ENCODE results near the gene USH1C.

Gene USH1C

DNA sequence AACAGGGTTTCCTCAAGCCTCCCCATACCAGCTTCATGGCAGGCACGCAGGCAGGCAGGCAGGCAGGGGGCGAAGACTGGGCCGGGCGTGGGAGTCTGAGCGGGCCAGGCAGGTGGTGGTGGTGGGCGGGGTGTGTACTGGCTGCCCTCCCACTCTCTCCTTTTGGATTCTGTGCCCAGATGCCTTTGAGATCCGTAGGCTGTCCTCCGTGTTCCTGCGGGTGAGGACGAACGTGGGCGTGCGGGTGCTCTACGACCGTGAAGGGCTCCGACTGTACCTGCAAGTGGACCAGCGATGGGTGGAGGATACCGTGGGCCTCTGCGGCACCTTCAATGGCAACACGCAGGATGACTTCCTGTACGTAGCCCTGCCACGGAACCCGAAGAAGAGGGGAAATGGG is 25.8 kb upstream of the USH1C start:
- no peak for DNase-seq

DNA sequence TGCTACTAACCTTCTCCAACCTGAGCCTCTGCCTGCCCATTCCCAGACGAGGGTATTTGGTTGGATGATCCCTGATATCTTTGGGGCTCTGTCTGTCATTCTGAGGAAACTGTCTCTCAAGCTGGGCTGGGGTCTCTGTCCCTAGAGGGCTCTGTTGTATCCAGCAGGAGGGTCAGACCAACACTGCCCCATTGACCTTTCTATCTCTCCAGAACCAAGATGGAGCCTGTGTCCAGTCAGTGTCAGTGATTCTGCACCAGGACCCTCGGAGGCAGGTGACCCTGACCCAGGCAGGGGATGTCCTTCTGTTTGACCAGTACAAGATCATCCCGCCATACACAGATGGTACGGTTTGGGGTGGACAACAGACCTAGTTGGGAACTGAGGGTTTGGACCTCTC is 24.7 kb upstream of the USH1C start:
- DNase-seq, result no peak

DNA sequence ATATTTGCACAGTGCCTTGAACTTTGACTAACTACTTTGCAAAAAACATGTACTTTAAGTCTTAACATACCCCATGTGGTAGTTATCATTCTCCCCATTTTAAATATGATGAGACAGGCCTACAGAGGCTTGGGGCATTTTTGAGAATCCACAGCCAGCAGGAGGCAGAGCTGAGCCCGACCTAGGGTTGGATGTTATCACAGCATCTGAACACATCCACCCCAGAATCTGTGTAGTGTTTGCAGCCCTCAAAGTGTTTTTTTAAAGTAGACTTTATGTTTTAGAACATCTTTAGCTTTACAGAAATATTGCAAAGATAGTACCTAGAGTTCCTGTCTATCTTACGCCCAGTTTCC is 20.4 kb upstream of the USH1C start:
- no peak for DNase-seq

DNA sequence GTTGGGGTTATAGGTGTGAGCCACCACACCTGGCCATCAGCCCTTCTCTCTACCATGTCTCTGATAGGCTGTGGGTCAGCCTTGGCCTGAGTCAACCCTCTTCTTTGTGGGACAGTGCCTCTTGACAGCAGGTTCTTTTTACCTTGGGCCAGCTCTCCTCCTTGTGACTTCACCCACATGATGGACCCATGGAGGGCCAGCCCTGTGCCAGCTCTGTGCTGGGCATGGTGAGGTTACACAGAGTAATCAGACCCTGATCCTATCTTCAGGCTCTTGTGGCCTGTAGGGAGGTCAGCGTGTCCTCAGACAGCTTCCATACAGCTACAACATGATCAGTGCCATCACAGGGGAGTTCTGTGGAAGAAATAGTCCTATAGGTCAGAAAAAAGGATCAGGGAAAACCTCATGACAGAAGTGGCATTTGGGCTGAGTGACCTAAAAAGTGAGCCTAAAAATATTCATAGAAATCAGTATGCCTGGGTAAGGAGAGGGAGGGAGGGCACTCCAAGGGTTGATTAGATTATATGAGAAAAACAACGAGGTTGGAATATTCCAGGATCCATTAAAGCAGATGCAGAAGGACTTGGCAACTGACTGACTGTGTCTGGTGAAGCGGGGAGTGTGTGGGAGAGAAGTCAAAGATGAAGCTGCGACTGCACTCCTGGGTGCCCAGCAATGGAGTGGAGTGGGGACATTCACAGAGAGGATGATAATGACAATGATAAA is 19.9 kb upstream of the USH1C start:
- DNase-seq, result no peak

DNA sequence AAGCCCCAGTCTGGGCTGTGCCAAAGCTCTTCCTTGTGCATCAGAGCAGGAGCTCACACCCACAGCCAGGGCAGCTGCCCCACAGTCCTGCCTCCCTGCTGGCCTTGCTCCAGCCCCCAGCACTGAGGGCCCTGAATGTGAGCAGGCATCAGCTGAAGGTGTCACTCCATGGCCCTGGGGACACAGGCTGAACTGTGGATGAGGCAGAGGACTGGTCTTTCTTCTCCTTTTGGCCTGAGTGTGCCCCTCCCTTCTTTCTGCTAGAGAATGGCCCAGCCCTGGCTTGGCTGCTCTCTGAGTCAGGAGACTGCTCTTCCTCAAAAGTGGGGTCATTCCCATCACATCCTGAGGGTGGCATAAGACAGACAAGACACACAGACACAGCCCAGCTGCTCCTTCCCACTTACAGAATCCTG is 19.0 kb upstream of the USH1C start:
- DNase-seq, result no peak

DNA sequence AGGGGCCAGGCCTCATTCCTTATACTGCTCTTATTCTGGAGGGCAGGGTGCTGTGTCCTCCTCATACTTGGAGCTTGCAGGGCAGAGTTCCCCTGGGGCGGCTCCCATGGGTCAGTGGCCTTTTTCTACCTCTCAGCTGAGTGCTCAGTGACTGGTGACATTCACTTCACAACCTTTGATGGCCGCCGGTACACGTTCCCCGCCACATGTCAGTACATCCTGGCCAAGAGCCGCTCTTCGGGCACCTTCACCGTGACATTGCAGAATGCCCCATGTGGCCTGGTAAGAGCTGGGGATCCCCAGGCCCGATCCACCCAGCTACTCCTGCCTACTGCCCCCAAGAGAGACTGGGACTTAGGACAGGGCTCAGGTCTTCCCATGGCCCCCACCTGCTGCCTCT is 17.3 kb upstream of the USH1C start:
- DNase-seq, result no peak

DNA sequence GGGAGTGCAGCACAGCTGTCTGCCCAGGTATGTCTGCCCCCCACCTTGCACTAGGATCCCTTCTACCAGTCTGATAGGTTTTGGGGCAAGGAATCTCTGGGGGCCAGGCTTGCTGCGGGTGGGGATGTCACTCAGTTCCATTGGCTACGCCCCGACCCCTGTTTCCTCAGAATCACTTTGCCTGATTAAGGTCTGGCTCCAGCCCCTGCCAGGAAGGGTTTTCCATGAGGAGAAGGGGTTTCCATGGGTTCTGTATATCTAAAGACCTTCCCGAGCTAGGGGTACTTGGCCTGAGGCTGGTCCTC is 16.8 kb upstream of the USH1C start:
- no peak for DNase-seq

DNA sequence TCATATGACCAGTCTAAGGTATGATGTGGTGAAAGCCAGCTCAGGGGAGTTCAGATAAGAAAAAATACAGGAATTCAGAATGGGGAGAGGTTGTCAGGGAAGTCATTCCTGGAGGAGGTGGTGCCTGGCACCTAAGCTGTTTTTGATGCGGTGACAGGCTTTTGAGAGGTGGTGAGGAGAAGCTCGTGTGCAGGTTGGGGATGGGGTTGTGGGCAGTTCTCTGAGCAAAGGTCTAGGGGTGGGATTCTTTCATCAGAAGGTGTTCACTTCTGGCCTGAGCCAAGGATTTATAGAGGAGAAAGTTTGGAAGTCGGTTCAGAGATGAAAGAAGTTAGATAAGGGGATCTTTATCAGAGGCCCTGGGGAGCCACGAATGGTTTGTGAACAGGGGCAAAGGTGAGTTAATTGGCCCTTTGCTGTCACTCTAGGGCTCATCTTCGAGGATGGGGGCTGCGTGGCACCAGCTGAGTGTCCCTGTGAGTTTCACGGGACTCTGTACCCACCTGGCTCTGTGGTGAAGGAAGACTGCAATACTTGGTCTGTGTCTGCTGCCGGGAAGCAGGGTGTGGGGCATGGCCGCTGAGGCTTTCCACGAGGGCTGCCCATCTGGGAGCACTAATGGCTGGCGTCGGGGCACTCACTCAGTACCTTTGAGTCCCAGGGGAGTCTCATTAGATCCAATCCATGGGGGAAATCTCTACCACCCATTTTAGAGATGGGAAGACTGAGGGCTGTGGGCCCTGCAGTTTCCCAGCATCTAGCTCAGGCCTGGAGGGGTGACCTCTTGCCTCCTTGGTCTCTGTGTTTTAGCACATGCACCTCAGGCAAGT is 16.3 kb upstream of the USH1C start:
- no peak for DNase-seq

DNA sequence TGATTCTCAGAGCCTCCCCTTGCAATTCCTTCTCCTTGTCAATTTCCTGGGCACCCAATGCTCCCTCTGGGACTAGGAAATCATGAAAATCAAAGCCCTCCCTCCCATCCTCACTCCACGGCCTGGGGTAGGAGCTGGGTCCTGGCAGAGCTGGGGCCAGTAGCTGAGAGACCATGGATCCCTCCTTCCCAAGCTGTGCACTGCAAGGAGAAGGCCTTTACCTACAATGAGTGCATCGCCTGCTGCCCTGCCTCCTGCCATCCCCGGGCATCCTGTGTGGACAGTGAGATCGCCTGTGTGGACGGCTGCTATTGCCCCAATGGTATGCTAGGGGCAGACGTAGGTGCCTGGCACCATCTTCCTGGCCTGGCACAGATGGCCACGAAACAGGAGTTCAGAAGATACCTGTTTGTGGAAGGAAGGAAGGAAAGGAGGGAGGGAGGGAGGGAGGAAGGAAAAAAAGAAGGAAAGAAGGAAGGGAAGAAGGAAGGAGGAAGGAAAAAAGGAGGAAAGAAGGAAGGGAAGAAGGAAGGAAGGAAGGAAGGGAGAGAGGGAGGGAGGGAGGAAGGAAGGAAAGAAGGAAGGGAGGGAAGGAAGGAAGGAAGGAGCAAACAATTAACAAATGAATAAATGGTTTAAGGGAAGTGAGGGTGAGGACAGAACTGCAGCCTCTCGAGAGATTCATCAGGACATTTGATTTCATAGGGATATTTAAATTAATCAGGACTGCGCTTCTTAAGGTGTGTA is 15.3 kb upstream of the USH1C start:
- DNase-seq, result no peak

DNA sequence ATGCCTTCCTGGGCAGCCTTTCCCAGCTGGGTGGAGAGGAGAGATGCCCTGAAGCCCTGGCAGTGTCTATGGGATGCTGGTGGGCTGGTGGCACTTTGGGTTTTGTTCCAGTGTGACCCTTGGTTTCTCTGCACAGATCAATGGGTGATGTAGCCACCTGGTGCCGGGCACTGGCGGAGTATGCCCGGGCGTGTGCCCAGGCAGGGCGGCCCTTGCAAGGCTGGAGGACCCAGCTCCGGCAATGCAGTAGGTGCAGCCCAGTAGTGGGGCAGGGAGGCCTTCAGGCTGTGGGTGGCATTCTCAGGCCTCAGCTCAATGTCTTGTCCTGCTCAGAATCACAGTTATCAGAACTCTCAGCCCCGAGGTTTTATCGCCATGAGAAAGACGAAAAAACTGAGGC is 14.7 kb upstream of the USH1C start:
- DNase-seq, result no peak

DNA sequence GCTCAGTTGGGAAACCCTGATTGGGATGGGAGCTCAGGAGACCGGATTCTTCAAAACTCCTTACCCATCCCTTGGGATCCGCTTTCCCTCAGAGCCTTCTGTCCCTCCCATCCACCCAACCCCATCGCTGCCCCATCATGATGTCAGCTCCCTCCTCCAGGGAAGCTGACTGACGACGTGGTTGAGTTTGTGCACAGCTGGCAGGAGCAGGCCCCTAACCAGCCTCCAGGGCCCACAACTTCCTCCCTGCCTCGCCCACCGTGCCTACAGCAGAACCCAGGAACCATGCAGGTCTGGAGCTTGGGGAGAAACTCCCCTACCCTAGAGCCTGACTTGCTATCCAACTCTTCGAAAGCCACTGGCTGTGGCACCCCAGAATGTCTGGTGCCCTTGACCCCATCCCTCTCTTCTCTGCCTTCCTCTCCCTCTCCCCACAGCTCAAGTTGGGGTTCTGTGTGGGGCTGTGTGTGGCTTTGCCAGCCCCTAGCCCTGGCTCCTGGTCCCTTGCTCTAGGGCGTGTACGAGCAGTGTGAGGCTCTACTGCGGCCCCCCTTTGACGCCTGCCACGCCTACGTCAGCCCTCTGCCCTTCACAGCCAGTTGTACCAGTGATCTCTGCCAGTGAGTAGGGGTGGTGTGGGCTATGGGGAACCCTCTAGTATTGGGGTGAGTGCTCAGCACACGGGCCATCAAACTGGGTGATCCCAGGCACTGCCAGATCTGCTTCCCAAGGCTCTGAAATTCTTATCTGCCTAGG is 14.0 kb upstream of the USH1C start:
- no peak for DNase-seq

DNA sequence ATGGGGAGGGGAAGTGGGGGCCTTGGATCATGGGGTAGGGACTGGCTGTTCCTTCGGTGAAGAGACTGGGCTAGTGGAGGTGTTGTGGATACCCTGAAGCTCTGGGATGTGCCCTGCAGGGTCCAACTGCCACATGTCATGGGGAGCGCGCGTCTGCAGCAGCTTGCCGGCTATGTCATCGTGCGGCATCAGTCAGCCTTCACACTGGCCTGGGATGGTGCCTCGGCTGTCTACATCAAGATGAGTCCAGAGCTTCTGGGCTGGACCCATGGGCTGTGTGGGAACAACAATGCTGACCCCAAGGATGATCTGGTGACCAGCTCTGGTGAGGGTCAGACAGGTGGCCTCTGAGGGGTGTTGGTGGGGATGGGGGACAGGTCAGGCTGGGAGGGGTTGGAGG is 12.8 kb upstream of the USH1C start:
- no peak for DNase-seq

DNA sequence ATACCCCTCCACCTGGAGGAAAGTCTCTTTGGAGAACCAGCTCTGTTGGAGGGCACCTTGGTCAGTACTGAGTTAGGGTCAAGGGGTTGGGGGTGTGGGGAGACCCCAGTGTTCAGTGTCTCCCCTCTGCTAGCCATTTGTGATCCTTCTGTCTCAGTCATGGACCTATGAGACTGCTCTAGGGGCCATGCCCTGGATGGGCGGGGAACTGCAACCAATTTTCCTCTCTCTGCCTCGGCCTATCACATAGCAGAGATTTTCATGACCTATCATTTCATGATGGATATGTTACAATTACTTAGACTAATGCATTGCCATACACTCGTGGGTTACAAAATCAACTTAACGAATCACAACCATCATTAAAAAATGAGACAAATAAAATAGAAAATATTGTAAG is 10.3 kb upstream of the USH1C start:
- no peak for DNase-seq

DNA sequence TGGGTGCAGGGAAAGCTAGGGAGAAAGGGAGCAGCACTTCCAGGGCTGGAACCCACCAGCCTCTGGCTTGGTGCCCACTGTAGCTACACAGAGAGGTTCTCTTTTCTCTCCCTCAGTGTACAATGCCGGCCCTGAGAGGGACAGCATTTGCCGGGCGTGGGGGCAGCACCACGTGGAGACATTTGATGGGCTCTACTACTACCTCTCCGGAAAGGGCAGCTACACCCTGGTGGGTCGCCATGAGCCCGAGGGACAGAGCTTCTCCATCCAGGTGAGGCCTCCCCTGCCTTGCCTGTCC is 9.0 kb upstream of the USH1C start:
- DNase-seq, result no peak

DNA sequence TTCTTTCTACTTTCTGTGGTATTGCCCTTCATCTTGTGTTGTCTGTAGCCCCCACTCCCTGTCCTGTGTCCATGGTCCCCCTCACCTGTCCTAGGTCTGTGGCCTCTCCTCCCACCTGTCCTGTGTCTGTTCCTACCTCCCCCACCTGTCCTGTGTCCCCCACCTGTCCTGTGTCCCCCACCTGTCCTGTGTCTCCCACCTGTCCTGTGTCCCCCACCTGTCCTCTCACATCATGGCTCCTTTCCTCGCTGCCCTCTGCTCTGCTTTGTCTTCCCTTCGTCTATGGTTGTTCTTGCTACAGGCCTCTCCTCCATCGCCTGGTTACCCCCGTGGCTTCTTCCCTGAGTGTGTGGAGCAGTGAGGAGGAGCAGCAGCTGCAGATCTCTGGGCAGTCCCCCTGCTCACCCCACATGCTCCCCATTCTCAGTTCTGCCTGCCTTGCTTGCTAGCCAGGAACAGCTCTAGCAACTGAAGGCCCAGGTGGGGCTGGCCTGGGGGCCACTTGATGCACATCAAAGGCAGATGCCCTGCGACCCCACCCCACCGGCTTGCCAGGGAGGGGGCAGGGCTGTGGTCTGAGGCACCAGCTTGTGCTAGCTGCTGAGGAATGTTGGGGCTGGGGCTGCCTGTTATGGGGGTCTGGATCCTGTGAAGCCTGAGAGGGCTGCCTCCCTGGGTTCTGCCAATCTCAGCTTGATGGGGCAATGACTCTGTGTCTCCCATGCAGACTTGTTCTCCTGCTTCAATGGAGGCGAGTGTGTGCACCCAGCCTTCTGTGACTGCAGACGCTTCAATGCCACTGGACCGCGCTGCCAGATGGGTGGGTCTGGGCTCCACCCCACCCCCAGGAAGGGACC is 8.4 kb upstream of the USH1C start:
- no peak for DNase-seq

DNA sequence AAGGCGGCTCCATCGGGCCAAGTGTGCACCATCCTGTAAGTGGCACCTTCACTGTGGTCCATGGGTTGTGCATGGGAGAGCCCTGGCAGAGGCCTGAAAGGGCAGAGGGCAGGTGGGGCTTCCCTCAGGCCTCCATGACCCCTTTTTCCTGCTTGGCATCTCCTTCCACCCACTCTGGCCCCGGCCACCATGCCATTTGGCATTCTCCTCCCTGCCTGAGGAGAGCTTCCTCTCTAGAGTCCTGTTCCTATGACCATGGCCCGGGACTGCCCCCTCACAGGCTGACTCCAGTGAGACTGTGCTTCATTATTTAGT is 7.8 kb upstream of the USH1C start:
- DNase-seq, result no peak

DNA sequence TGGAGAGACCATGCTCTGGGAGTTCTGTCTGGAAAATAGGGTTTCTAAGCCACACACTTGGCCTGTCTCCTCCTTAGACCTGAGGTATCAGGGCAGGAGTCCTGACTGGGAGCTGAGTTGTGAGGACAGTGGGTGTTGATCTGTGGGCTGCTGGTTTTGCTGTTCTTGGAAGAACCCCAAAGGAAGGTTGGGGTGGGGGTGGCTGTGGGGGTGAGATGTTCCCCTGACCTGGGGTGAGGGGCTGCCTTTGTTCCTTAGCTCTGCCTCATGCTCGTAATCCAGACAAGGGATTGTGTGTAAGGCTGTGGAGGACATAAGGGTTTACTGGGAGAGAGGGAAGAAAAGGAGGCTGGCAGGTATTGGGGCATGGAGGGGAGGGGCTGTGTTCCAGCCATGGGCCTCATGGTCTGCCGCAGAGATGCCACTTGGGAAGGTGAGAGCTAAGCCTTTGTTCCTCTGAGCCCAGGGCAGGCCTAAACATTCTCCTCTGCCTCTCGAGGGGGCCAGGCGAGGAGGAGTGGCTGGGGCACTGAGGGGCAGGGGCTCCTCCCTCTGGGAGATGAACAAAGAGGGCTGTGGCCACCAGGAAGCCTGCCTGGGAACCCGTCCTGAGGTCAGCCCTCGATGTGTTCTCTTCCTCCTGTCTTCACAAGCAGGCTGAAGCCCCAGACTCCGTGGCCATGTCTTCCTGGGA is 7.3 kb upstream of the USH1C start:
- DNase-seq, result no peak

DNA sequence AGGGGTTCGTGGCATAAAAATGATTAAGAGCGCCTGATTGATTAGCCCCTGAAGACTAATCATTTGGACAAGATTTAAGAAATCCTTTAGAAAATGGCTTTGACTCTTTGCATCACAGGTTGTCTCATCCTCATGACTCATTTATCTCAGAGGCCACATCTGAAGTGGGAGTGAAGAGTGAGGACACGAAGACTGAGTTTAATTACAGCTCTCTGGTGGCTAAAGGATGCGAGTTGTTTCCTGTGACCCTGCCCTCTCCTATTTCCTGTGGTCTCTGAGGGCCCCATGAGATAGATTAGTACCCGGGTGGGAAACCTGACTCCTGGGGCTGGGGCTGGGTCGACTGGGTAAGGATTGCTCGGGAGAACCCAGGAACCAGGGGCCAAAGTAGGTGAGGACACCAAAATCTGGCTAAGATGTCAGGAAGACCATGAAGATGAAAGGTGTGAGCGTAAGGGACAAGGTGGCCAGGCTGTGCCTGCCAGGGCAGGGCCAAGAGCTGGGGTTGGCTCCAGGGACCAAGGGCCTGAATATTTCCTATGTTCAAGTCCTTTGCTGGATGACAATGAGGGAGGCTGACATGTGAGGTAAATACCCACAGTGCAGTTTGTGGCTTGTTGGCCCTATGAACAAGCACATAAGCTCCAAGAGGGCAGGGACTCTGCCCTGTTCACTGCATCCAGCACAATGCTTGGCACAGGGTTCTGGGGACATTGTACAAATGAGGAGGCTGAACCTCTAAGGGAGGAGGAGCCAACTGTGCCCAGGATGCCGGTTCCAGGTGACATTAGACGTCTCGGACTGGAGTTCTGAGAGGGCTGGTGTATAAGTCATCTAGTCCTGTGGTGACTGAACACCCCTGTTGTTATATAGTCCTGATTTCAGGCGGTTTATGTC is 6.5 kb upstream of the USH1C start:
- DNase-seq, result no peak

DNA sequence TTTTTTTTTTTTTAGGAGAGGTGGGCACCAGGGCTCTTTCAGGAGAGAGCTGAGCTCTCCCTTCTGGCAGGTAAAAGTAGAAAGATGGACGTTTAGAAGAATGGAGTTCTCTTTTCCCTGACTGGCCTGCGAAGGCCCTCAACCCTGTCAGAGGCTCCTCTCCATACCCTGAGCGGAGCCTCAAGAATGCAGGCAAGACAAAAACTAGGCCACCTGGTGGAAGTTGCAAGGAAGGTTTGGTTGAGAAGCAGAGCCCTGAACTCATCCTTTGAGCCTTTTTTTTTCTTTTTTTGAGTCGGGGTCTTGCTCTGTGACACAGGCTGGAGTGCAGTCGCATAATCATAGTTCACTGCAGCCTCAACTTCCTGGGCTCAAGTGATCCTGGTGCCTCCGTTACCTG is 4.2 kb upstream of the USH1C start:
- DNase-seq, result no peak

DNA sequence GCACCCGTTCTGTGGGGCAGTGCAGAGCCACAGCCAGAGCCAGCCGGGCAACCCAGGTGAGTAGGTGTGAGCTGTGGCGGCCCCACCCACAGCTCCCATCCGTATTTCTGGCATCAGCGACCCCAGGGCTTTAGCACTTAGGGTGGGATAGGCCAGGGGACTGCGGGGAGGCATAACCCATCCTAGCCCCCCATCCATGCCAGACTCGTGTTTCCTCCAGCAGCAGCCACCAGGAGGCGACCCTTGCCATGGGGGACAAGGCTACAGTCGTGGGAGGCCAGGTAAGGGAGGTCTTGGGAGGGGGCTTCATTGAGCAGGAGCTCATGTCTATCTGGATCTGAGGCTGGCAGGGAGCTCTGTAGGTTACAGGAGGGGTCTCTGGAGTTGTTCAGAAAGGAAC is 3.7 kb upstream of the USH1C start:
- DNase-seq, result no peak

DNA sequence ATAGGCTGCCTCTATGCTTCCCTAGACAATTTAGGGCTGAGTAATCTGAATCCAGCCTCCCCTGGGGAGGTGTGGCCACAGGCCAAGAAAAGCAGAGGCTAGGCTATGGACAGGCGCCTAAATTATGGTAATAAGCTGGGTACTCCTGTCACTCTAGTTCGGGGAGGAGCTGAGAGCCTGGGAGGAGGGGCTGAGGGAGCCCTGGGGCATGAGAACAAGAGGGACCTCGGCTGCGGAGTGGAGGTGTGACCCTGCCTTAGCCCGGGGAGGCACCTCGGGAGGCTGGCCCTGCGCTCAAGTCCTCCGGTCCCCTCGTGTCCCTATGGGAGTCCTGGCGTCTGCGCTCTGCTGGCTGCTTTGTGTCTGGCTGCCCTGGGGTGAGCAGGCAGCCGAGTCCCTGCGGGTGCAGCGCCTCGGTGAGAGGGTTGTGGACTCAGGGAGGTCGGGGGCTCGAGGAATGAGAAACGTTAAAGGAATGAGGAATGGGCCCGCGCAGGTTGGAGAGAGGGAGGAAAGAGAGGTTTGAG is 2.9 kb upstream of the USH1C start, which contains the start of gene OTOG:
Gene OTOG (plus strand): TSS at position 209 of the 527 bp plus-strand sequence. CDS start 114 bp downstream, at position 323.
- no peak for DNase-seq
